NCI-H2196 treated with DMSO at 0.1 percent for 48 hours (cell line): ENCODE results near the gene KRTAP9-7.
"Not testable (repeated sequence)": the region's sequence is repeated elsewhere in the genome, so short reads cannot be mapped to it uniquely, and the experiment has no call there.

ENCODE experiments used
- DNase-seq: peaks from one replicate; lab custom pipeline; 2025; ENCODE audit not compliant: unreplicated experiment; lab: John Stamatoyannopoulos, UW

The KRTAP9-7 gene

GRCh38 chr17:41271323-41271722 lies 4.2 kb upstream of the KRTAP9-7 start:
- DNase-seq = not testable (repeated sequence)

DNA sequence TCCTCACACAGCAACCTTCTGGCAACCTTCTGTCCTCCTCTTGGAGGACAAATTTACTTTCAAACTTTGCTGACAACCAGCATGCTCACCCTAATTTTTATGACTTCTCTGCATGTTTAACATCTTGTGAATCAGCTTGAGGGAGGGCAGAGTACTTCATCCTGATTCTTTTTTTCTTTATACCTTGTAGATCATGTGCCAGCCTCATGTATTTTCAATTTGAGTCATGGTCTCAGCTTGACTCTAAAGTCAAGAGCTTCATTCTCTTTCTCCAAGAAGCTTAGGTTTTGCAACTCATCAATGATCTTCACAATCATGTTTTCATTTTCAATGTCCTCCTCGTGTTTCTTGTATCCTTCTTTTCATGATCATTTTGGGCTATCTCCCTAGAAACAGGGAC lies 3.6 kb upstream of the KRTAP9-7 start:
- DNase-seq = no peak

- no peak for DNase-seq
Observed at GRCh38 chr17:41278176-41278955, 2.9 kb downstream of the KRTAP9-7 start.

GRCh38 chr17:41284043-41284442 lies 8.5 kb downstream of the KRTAP9-7 start:
- no peak for DNase-seq

- DNase-seq = no peak
Observed at GRCh38 chr17:41284546-41284945, 9.0 kb downstream of the KRTAP9-7 start.

GRCh38 chr17:41287050-41287449 lies 11.6 kb downstream of the KRTAP9-7 start:
- DNase-seq = no peak

- DNase-seq = no peak
Observed at GRCh38 chr17:41294016-41294415, 18.5 kb downstream of the KRTAP9-7 start.

DNA sequence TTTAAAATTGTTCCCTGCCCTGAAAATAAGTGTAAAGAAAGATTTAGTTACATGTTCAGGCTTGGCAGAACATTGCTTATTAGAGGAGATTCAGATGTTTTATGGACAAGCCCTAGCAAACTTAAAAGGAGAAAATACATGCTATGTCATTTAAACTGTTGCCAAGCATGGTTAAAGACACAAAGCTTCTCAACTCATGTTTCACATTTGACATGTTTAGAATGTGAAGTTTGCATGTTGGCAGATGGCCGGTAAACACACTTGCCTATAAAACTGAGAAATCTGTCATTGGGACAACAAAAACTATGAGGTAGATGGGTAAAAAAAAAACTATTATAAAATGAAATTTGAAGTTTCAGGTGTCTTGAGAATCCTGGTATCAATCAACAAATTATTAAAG lies 21.3 kb downstream of the KRTAP9-7 start:
- no peak for DNase-seq

DNA sequence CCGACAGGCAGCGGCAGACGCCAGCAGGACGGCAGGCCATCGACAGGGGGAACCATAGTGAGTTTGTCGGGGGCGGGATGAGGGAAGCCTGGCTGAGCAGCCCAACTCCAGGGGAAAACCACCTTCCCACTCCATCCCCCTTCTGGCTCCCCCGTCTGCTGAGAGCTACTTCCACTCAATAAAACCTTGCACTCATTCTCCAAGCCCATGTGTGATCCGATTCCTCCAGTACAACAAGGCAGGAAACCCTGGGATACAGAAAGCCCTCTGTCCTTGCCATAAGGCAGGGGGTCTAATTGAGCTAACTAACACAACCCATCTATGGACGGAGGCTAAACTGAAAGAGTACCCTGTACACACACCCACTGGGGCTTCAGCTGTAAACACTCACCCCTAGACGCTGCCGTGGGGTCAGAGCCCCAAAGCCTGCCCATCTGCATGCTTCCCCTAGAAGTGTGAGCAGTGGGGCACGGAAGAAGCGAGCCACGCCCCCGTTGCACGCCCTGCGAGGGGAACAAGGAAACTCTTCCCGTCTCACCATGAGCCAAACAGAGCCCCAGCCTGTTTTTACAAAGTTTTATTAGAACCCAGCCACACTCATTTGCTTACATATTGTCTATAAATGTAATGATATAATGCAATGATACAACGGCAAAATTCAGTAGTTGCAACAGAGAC lies 23.1 kb downstream of the KRTAP9-7 start:
- DNase-seq = no peak

GRCh38 chr17:41301204-41301790 lies 25.8 kb downstream of the KRTAP9-7 start:
- no peak for DNase-seq

DNA sequence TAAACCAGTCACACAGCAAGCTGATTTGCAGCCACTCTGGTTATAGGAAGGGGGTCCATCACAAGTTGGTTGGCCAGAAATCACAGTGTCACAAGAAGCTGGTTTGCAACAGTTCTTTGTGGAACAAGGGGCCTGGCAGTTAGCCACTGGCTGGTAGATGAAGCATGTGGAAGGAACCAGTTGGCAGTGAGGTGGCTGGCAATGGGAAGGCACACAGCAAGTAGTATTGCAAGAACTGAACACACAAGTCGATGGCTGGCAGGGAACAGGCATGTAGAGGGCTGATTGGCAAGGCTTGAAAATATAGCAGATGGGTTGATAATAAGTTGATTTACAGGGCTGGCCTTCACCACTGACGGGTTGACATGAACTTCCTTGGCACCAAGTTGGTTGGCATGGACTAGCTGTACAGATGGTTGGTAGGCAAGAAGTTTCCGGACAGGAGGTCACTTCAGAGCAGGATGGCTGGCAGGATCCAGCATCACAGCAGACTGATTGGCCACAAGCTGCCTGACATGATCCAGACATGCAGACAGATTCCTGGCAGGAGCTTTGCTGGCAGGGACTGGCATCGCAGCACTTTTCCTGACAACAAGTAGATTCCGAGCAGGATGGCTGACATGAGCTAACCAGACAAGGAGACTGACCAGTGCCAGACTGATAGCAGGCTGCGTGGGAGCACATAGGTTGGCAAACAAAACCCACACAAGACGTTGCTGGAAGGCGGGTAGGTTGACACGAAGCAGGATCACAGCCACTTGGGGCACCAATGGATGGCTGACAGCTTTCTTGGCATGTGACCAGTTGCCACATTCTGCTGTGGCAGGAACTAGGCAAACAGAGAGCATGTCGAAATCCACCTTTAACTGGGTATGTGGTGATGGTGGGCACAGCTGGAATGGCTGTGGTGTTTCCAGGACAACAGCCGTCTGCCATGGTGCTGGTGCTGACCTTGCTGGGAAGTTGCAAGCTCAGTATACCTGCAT lies 26.7 kb downstream of the KRTAP9-7 start, which contains the start of gene KRTAP29-1:
KRTAP29-1 (minus strand) TSS at position 936 of the 986 bp plus-strand sequence; CDS start at position 936, 0 bp downstream.
- DNase-seq = no peak

GRCh38 chr17:41302981-41303380 lies 27.5 kb downstream of the KRTAP9-7 start:
- no peak for DNase-seq

DNA sequence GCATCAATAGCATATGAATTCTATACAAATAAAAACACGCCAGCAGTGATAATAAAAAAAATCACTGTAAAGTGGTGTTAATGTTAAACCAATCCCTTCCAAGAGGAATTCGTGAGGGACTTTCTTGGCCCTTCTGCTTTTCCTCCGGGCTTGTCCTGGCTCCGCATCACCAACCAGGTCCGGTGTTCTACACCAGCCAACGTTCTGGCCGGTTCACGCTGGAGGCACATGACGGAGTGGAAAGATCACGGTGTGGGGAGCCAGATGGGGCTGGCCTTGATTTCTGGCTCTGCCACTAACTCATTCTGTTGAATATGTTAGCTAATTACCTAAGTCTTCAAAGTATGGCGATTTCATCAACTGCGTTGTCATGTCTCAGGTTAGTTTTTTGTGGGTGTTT lies 28.6 kb downstream of the KRTAP9-7 start:
- DNase-seq = no peak

DNA sequence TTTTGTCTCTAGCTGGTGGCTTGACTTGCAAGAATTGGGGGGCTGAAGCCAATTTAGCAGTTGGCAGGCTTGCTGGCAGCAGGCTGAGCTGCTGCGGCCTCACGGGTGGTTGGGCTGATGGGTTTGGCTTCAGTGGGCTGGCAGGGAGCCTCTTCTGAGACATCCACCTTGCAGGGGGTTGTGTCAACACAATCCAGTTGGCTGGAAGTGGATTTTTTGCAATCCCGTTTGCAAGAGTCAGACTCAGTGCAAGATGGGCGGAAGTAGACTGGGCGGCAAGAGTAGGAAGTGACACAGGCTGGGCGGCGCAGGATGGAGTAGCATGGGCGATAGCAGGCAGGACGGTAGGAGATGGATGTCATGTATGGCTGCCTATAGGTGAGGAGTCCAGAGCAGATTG lies 32.1 kb downstream of the KRTAP9-7 start:
- DNase-seq = no peak

- peak; percentile 71 for DNase-seq
Observed at GRCh38 chr17:41308251-41308917, 32.9 kb downstream of the KRTAP9-7 start.

DNA sequence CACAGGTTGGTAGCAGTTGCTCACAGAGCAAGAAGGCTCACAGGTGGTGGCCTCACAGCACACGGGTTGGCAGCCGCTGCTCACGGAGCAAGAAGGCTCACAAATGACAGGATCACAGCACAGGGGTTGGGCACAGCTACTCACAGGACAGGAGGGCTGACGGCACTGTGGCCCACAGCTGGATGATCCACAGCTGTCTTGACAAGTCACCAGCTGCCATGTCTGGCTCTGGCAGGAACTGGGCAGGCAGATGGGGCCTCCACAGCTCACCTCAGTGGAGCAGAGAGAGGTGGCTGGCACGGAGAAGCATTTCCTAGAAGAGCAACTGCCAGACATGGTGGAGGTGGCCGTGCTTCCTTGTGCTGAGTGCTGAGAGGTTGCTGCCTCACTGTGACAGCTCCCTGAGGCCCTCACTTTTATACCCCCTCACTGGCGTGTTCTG lies 33.4 kb downstream of the KRTAP9-7 start, which contains the start of gene KRTAP16-1:
KRTAP16-1 (minus strand) TSS at position 392 of the 442 bp plus-strand sequence; CDS start at position 336, 56 bp downstream.
- DNase-seq = no peak

- DNase-seq = no peak
Observed at GRCh38 chr17:41311111-41311510, 35.6 kb downstream of the KRTAP9-7 start.

DNA sequence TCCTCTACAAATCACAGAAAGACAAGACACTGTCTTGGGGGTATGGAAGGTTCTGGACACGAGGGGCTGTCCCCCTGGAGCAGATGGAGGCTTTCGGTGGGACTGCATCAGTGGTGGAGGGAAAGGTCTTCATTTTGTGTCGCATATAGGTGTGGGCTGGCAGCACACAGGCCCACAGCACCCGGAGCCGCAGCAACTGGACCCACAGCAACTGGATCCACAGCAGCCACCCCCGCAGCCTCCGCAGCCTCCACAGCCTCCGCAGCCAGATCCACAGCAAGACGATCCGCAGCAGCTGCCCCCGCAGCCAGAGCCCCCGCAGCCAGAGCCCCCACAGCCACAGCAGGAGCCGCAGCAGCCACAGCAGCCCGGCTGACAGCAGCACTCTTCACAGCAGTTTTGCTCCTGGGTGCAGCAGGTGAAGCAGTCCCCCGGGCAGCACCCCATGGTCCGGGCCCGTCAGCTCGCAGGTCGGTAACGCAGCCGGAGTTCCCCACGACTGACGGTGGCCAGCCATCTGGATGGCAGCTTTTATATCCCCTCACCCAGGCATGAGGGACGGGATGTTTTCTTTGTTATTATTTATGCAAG lies 39.8 kb downstream of the KRTAP9-7 start, which contains the start of gene KRTAP17-1:
KRTAP17-1 (minus strand) TSS at position 507 of the 591 bp plus-strand sequence; CDS start at position 447, 60 bp downstream.
- DNase-seq = no peak

- DNase-seq = no peak
Observed at GRCh38 chr17:41315814-41316445, 40.4 kb downstream of the KRTAP9-7 start.
